Gastroesophageal sphincter (tissue), 3 donors: Measurements from ENCODE around the gene SCD5.

ENCODE experiments used
- EP300 ChIP-seq: sonication (generic); formaldehyde crosslinking; IDR thresholded peaks from one replicate; pipeline ENCODE4 v1.6.1; 2017; ENCODE audit warnings: antibody characterized with exemption, mild to moderate bottlenecking
- POLR2AphosphoS5 ChIP-seq: sonication (generic); formaldehyde crosslinking; IDR thresholded peaks from one replicate; pipeline ENCODE4 v1.6.1; 2017; ENCODE audit warnings: antibody characterized with exemption
- TF ChIP-seq, protein P1 (sequence below), 4 experiments: fragments of 200-600 bp in 2 of 4; fragments of 450-650 bp in 2 of 4; sonication (generic) in 1 of 4; IDR thresholded peaks; one replicate each; pipeline ENCODE4 v1.5.1; 2017 to 2019; ENCODE audit warnings: antibody characterized with exemption in 4 of 4, mild to moderate bottlenecking in 2 of 4, moderate library complexity in 2 of 4

DNA sequence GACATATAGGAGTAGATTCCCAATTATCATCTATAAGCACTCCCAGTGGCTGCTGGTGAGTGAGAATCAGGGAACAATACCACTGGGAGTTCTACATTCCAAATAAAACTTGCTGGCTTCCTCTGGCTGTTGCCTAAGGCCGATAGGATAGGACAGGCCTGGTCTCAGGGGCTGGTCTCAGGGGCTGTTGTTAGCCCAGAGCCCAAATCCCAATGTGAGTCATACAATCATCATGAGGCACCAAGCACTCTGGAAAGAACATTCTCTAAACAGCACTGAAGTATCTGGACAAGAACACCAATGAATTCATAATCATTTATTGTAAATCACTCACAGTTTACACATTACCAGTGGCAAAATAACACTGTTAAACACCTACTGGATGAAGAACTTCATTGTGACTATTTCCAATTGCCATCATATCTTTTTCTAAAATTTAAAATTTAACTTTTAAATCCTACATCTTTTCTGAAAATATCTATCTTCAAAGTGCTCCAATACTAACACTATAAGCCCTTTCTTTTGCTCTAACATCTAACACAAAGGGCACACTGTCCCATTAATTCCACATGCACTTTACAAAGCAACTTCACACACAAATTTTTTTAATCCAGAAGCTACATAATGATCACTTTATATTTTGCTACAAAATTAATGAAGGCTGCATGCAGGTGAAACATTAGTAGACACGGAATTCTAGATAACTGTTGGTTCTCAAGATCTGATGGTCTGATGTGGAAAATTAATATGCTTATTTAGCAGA, 169.2 kb downstream of the SCD5 start:
- TF ChIP-seq, protein P1, sequence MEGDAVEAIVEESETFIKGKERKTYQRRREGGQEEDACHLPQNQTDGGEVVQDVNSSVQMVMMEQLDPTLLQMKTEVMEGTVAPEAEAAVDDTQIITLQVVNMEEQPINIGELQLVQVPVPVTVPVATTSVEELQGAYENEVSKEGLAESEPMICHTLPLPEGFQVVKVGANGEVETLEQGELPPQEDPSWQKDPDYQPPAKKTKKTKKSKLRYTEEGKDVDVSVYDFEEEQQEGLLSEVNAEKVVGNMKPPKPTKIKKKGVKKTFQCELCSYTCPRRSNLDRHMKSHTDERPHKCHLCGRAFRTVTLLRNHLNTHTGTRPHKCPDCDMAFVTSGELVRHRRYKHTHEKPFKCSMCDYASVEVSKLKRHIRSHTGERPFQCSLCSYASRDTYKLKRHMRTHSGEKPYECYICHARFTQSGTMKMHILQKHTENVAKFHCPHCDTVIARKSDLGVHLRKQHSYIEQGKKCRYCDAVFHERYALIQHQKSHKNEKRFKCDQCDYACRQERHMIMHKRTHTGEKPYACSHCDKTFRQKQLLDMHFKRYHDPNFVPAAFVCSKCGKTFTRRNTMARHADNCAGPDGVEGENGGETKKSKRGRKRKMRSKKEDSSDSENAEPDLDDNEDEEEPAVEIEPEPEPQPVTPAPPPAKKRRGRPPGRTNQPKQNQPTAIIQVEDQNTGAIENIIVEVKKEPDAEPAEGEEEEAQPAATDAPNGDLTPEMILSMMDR (IDR thresholded peaks at IDR 0.05), result no peak
- no peak for TF ChIP-seq EP300
- TF ChIP-seq POLR2AphosphoS5, result no peak
